SHP77 (cell line): ENCODE data around the gene NPPC.

ENCODE experiments used
- DNase-seq, 2 experiments: peaks; one replicate each; lab custom pipeline; 2025; lab: John Stamatoyannopoulos, UW

NPPC gene

GRCh38 chr2:231935207-231935524 lies 9.0 kb upstream of the NPPC start:
- DNase-seq: no peak

GRCh38 chr2:231934441-231935206 lies 8.4 kb upstream of the NPPC start:
- DNase-seq: no peak

GRCh38 chr2:231933916-231934401 lies 7.8 kb upstream of the NPPC start:
- no peak for DNase-seq

- DNase-seq: no peak
Observed at GRCh38 chr2:231932985-231933915, 7.1 kb upstream of the NPPC start.

- no peak for DNase-seq
Observed at GRCh38 chr2:231932711-231932970, 6.4 kb upstream of the NPPC start.

- DNase-seq: no peak
Observed at GRCh38 chr2:231931481-231931915, 5.3 kb upstream of the NPPC start.

GRCh38 chr2:231930593-231931281 lies 4.5 kb upstream of the NPPC start:
- peak; percentile 17 to 49 for DNase-seq

- DNase-seq: peak; percentile 28 to 37
Observed at GRCh38 chr2:231929961-231930592, 3.9 kb upstream of the NPPC start.

GRCh38 chr2:231928901-231929725 lies 2.9 kb upstream of the NPPC start:
- no peak for DNase-seq

GRCh38 chr2:231928481-231928880 lies 2.3 kb upstream of the NPPC start:
- DNase-seq: peak in 1 of 2 experiments; percentile 11

GRCh38 chr2:231927566-231927890 lies 1.3 kb upstream of the NPPC start:
- no peak for DNase-seq

GRCh38 chr2:231926761-231927565 lies 767 bp upstream of the NPPC start:
- no peak for DNase-seq

- peak; percentile 46 to 67 for DNase-seq
Observed at GRCh38 chr2:231925303-231926179, 655 bp downstream of the NPPC start.

GRCh38 chr2:231924889-231925275 lies 1.3 kb downstream of the NPPC start:
- DNase-seq: no peak

- no peak for DNase-seq
Observed at GRCh38 chr2:231923951-231924888, 2.0 kb downstream of the NPPC start.

- peak in 1 of 2 experiments; percentile 30 for DNase-seq
Observed at GRCh38 chr2:231923010-231923344, 3.2 kb downstream of the NPPC start.

GRCh38 chr2:231922311-231923009 lies 3.7 kb downstream of the NPPC start:
- DNase-seq: no peak

GRCh38 chr2:231920795-231921194 lies 5.4 kb downstream of the NPPC start:
- no peak for DNase-seq
